Karpas-422 (cell line): Measurements from ENCODE around the gene CPXM2. TPM values are rescaled to one million over a fixed set of nuclear protein-coding genes. Genes with fewer than 3 reads are reported as not detected.

Experiments
- DNase-seq: peaks from one replicate; pipeline ENCODE4 v3.0.0-alpha.2; 2015
- H2AFZ ChIP-seq: fragments of 200-600 bp; sonication (generic); 2 replicates; pipeline ENCODE4 v1.6.1; 2014; ENCODE audit warnings: antibody characterized with exemption, low read length, mixed read lengths
- H3K27ac ChIP-seq: fragments of 200-600 bp; sonication (generic); 2 replicates; pipeline ENCODE4 v1.5.1; 2014; ENCODE audit warnings: mild to moderate bottlenecking, low read length, moderate library complexity
- H3K27me3 ChIP-seq: fragments of 200-600 bp; sonication (generic); 2 replicates; pipeline ENCODE4 v1.6.1; 2014; ENCODE audit warnings: low read length, mixed read lengths
- H3K36me3 ChIP-seq: fragments of 200-600 bp; sonication (generic); 2 replicates; pipeline ENCODE4 v1.6.1; 2014; ENCODE audit warnings: low read length, mixed read lengths; ENCODE audit not compliant: insufficient read depth
- H3K4me1 ChIP-seq: fragments of 200-600 bp; sonication (generic); 2 replicates; pipeline ENCODE4 v1.6.1; 2014; ENCODE audit warnings: mild to moderate bottlenecking, low read length, mixed read lengths
- H3K4me2 ChIP-seq: fragments of 200-600 bp; sonication (generic); 2 replicates; pipeline ENCODE4 v1.6.1; 2014; ENCODE audit warnings: low read length, low read depth, mild to moderate bottlenecking; ENCODE audit not compliant: poor library complexity, severe bottlenecking
- H3K4me3 ChIP-seq: fragments of 200-600 bp; sonication (generic); 2 replicates; pipeline ENCODE4 v1.5.1; 2014; ENCODE audit warnings: mild to moderate bottlenecking, antibody characterized with exemption, low read length, mixed read lengths
- H3K79me2 ChIP-seq: fragments of 200-600 bp; sonication (generic); 2 replicates; pipeline ENCODE4 v1.6.1; 2014; ENCODE audit warnings: mild to moderate bottlenecking, low read length, mixed read lengths
- H3K9ac ChIP-seq: fragments of 200-600 bp; sonication (generic); 2 replicates; pipeline ENCODE4 v1.6.0; 2014; ENCODE audit warnings: low read length
- H3K9me2 ChIP-seq: fragments of 200-600 bp; sonication (generic), shearing (Covaris generic); replicated peaks from 2 replicates; pipeline ENCODE4 v1.6.0; 2014; ENCODE audit warnings: mild to moderate bottlenecking, low read length, moderate library complexity; ENCODE audit not compliant: insufficient read depth
- H3K9me3 ChIP-seq: fragments of 300-700, 200-600 bp; sonication (generic); 2 replicates; pipeline ENCODE4 v1.6.1; 2014; ENCODE audit warnings: low read length, mixed read lengths
- H4K20me1 ChIP-seq: fragments of 200-600 bp; sonication (generic); 2 replicates; pipeline ENCODE4 v1.6.1; 2014; ENCODE audit warnings: mild to moderate bottlenecking, antibody characterized with exemption, low read length, low read depth; ENCODE audit not compliant: insufficient read depth
- total RNA-seq: library from RNA; depleted of rRNA; stranded (reverse); fragments of >200 nt; shearing (Covaris generic); gene quantifications from 2 replicates; pipeline ENCODE4 v1.2.3, GENCODE V29; 2014; ENCODE audit warnings: low replicate concordance

CPXM2 gene
- total RNA-seq, 1 experiment from 2014 or later, result not detected

- Histone ChIP-seq H3K9me3 (no peaks in the 10 kb centered on the region), H3K4me2 (no peak overlapping the region), H3K9ac (no peak overlapping the region), H4K20me1 (no peaks in the 10 kb centered on the region), H3K9me2 (no peaks in the 10 kb centered on the region), H3K36me3 (no peaks in the 10 kb centered on the region), H3K4me3 (no peak overlapping the region), H3K27ac (no peak overlapping the region), H3K4me1 (no peaks in the 10 kb centered on the region), H2AFZ (no peak overlapping the region), H3K27me3 (no peaks in the 10 kb centered on the region), H3K79me2 (no peaks in the 10 kb centered on the region)
- no peak for DNase-seq
Observed at GRCh38 chr10:123857616-123858015, 34.0 kb downstream of the CPXM2 start.

GRCh38 chr10:123855008-123855684 is 36.5 kb downstream of the CPXM2 start:
- H3K4me2 ChIP-seq, result no peak overlapping the region
- no peaks in the 10 kb centered on the region for H3K9me2 ChIP-seq
- H3K36me3 ChIP-seq, result no peaks in the 10 kb centered on the region
- H3K9me3 ChIP-seq, result no peaks in the 10 kb centered on the region
- no peak overlapping the region for H3K27ac ChIP-seq
- H3K9ac ChIP-seq, result no peak overlapping the region
- H3K79me2 ChIP-seq, result no peaks in the 10 kb centered on the region
- no peak overlapping the region for H2AFZ ChIP-seq
- H3K27me3 ChIP-seq, result no peaks in the 10 kb centered on the region
- H3K4me3 ChIP-seq, result no peak overlapping the region
- H3K4me1 ChIP-seq, result no peaks in the 10 kb centered on the region
- H4K20me1 ChIP-seq, result no peaks in the 10 kb centered on the region
- no peak for DNase-seq

GRCh38 chr10:123854498-123854897 is 37.1 kb downstream of the CPXM2 start:
- DNase-seq, result no peak
- Histone ChIP-seq H3K27ac (no peak overlapping the region), H3K9me2 (no peaks in the 10 kb centered on the region), H3K9ac (no peak overlapping the region), H3K4me1 (no peaks in the 10 kb centered on the region), H3K4me3 (no peak overlapping the region), H3K27me3 (no peaks in the 10 kb centered on the region), H4K20me1 (no peaks in the 10 kb centered on the region), H3K9me3 (no peaks in the 10 kb centered on the region), H3K36me3 (no peaks in the 10 kb centered on the region), H3K4me2 (no peak overlapping the region), H3K79me2 (no peaks in the 10 kb centered on the region), H2AFZ (no peak overlapping the region)

GRCh38 chr10:123854003-123854402 is 37.6 kb downstream of the CPXM2 start:
- H3K4me1 ChIP-seq, result no peaks in the 10 kb centered on the region
- H3K9ac ChIP-seq, result no peak overlapping the region
- no peaks in the 10 kb centered on the region for H3K9me2 ChIP-seq
- H3K36me3 ChIP-seq, result no peaks in the 10 kb centered on the region
- no peaks in the 10 kb centered on the region for H4K20me1 ChIP-seq
- H3K4me2 ChIP-seq, result no peak overlapping the region
- no peaks in the 10 kb centered on the region for H3K79me2 ChIP-seq
- no peak overlapping the region for H3K4me3 ChIP-seq
- no peaks in the 10 kb centered on the region for H3K9me3 ChIP-seq
- DNase-seq, result no peak
- H3K27me3 ChIP-seq, result no peaks in the 10 kb centered on the region
- no peak overlapping the region for H3K27ac ChIP-seq
- no peak overlapping the region for H2AFZ ChIP-seq

- Histone ChIP-seq H3K4me3 (no peak overlapping the region), H3K79me2 (no peaks in the 10 kb centered on the region), H4K20me1 (no peaks in the 10 kb centered on the region), H3K27me3 (no peaks in the 10 kb centered on the region), H2AFZ (no peak overlapping the region), H3K9me3 (no peaks in the 10 kb centered on the region), H3K4me2 (no peak overlapping the region), H3K36me3 (no peaks in the 10 kb centered on the region), H3K9ac (no peak overlapping the region), H3K4me1 (no peaks in the 10 kb centered on the region), H3K27ac (no peak overlapping the region), H3K9me2 (no peaks in the 10 kb centered on the region)
- no peak for DNase-seq
Observed at GRCh38 chr10:123852411-123852951, 39.1 kb downstream of the CPXM2 start.

- Histone ChIP-seq H3K9me3 (no peaks in the 10 kb centered on the region), H3K9me2 (no peaks in the 10 kb centered on the region), H3K79me2 (no peaks in the 10 kb centered on the region), H3K27me3 (no peaks in the 10 kb centered on the region), H3K4me1 (no peaks in the 10 kb centered on the region), H3K27ac (no peak overlapping the region), H2AFZ (no peak overlapping the region), H3K4me2 (no peak overlapping the region), H3K9ac (no peak overlapping the region), H4K20me1 (no peaks in the 10 kb centered on the region), H3K36me3 (no peaks in the 10 kb centered on the region), H3K4me3 (no peak overlapping the region)
- DNase-seq, result no peak
Observed at GRCh38 chr10:123848564-123849457, 42.8 kb downstream of the CPXM2 start.

GRCh38 chr10:123847686-123848432 is 43.7 kb downstream of the CPXM2 start:
- no peak overlapping the region for H3K4me2 ChIP-seq
- H3K4me1 ChIP-seq, result no peaks in the 10 kb centered on the region
- H3K36me3 ChIP-seq, result no peaks in the 10 kb centered on the region
- H3K9me2 ChIP-seq, result no peaks in the 10 kb centered on the region
- H3K9me3 ChIP-seq, result no peaks in the 10 kb centered on the region
- H3K27me3 ChIP-seq, result no peaks in the 10 kb centered on the region
- H3K79me2 ChIP-seq, result no peaks in the 10 kb centered on the region
- no peak overlapping the region for H3K27ac ChIP-seq
- no peaks in the 10 kb centered on the region for H4K20me1 ChIP-seq
- no peak overlapping the region for H2AFZ ChIP-seq
- H3K9ac ChIP-seq, result no peak overlapping the region
- H3K4me3 ChIP-seq, result no peak overlapping the region
- no peak for DNase-seq

GRCh38 chr10:123843835-123844234 is 47.8 kb downstream of the CPXM2 start:
- H3K4me1 ChIP-seq, result no peaks in the 10 kb centered on the region
- no peak overlapping the region for H3K4me3 ChIP-seq
- no peaks in the 10 kb centered on the region for H3K9me3 ChIP-seq
- H3K4me2 ChIP-seq, result no peak overlapping the region
- no peaks in the 10 kb centered on the region for H3K36me3 ChIP-seq
- H3K27me3 ChIP-seq, result no peaks in the 10 kb centered on the region
- no peak for DNase-seq
- H2AFZ ChIP-seq, result no peak overlapping the region
- no peak overlapping the region for H3K9ac ChIP-seq
- no peaks in the 10 kb centered on the region for H4K20me1 ChIP-seq
- no peak overlapping the region for H3K27ac ChIP-seq
- H3K9me2 ChIP-seq, result no peaks in the 10 kb centered on the region
- H3K79me2 ChIP-seq, result no peaks in the 10 kb centered on the region
